Measurements from ENCODE around the gene RGS6. TPM values are rescaled to one million over a fixed set of nuclear protein-coding genes. Genes with fewer than 3 reads are reported as not detected.

RGS6 gene
- total RNA-seq, 1 donor from 2014 or later: 0.34 TPM

- H3K27ac Mint-ChIP-seq (ENCODE audit: unreplicated experiment): peak overlapping the region; percentile 15
- FAIRE-seq (no peak), DNase-seq (ENCODE audit: low read depth) (no peak)
- Histone ChIP-seq H3K9ac (ENCODE audit: low read length) (no peak overlapping the region), H4K20me1 (ENCODE audit: insufficient read depth, low read length) (no peaks in the 10 kb centered on the region), H3K27me3 (ENCODE audit: insufficient read depth, low read length) (peaks cover 3% of the 10 kb centered on the region), H3K4me2 (ENCODE audit: low read length) (no peak overlapping the region), H2AFZ (ENCODE audit: low read depth, low read length) (no peak overlapping the region), H3K79me2 (ENCODE audit: insufficient read depth, low read length) (no peaks in the 10 kb centered on the region), H3K9me3 (ENCODE audit: insufficient read depth, low read depth, low read length) (no peaks in the 10 kb centered on the region), H3K4me1 (ENCODE audit: insufficient read depth, low read length) (peaks cover 5% of the 10 kb centered on the region), H3K27ac (ENCODE audit: low read depth, low read length) (no peak overlapping the region), H3K4me3 (ENCODE audit: insufficient read depth, low read depth, low read length) (no peak overlapping the region), H3K36me3 (ENCODE audit: insufficient read depth, low read length) (no peaks in the 10 kb centered on the region)
- TF ChIP-seq CTCF (IDR thresholded peaks at IDR 0.05; ENCODE audit: insufficient read depth, low read depth, low read length): no peak
- no peak for TF ChIP-seq EZH2 (IDR thresholded peaks at IDR 0.05; ENCODE audit: insufficient read depth, low read length)
- H3K27me3 Mint-ChIP-seq (ENCODE audit: low read depth, unreplicated experiment): peaks cover 14% of the 10 kb centered on the region
- H3K4me3 Mint-ChIP-seq (ENCODE audit: unreplicated experiment): no peak overlapping the region
- no peaks in the 10 kb centered on the region for H3K9me3 Mint-ChIP-seq (ENCODE audit: unreplicated experiment)
- peaks cover 11% of the 10 kb centered on the region for H3K4me1 Mint-ChIP-seq (ENCODE audit: low read depth, unreplicated experiment)
- no peaks in the 10 kb centered on the region for H3K36me3 Mint-ChIP-seq (ENCODE audit: low read depth, unreplicated experiment)
These were observed 468.9 kb downstream of the RGS6 start for GRCh38 chr14:72401101-72401625.

GRCh38 chr14:72401632-72402376 is 469.6 kb downstream of the RGS6 start:
- peaks cover 5% of the 10 kb centered on the region for H3K4me1 ChIP-seq (ENCODE audit: insufficient read depth, low read length)
- H3K4me3 ChIP-seq (ENCODE audit: insufficient read depth, low read depth, low read length): no peak overlapping the region
- DNase-seq (ENCODE audit: low read depth) (no peak), FAIRE-seq (no peak)
- H3K4me2 ChIP-seq (ENCODE audit: low read length): no peak overlapping the region
- no peak overlapping the region for H3K9ac ChIP-seq (ENCODE audit: low read length)
- H3K27ac ChIP-seq (ENCODE audit: low read depth, low read length): no peak overlapping the region
- H3K36me3 ChIP-seq (ENCODE audit: insufficient read depth, low read length): no peaks in the 10 kb centered on the region
- no peaks in the 10 kb centered on the region for H3K36me3 Mint-ChIP-seq (ENCODE audit: low read depth, unreplicated experiment)
- H3K4me1 Mint-ChIP-seq (ENCODE audit: low read depth, unreplicated experiment): peaks cover 11% of the 10 kb centered on the region
- H3K9me3 Mint-ChIP-seq (ENCODE audit: unreplicated experiment): no peaks in the 10 kb centered on the region
- no peaks in the 10 kb centered on the region for H3K79me2 ChIP-seq (ENCODE audit: insufficient read depth, low read length)
- H3K27me3 ChIP-seq (ENCODE audit: insufficient read depth, low read length): peaks cover 3% of the 10 kb centered on the region
- H3K27ac Mint-ChIP-seq (ENCODE audit: unreplicated experiment): no peak overlapping the region
- H3K4me3 Mint-ChIP-seq (ENCODE audit: unreplicated experiment): no peak overlapping the region
- no peaks in the 10 kb centered on the region for H3K9me3 ChIP-seq (ENCODE audit: insufficient read depth, low read depth, low read length)
- no peaks in the 10 kb centered on the region for H4K20me1 ChIP-seq (ENCODE audit: insufficient read depth, low read length)
- no peak for TF ChIP-seq CTCF (IDR thresholded peaks at IDR 0.05; ENCODE audit: insufficient read depth, low read depth, low read length)
- no peak for TF ChIP-seq EZH2 (IDR thresholded peaks at IDR 0.05; ENCODE audit: insufficient read depth, low read length)
- H3K27me3 Mint-ChIP-seq (ENCODE audit: low read depth, unreplicated experiment): peaks cover 14% of the 10 kb centered on the region
- H2AFZ ChIP-seq (ENCODE audit: low read depth, low read length): no peak overlapping the region

- H3K27ac Mint-ChIP-seq (ENCODE audit: unreplicated experiment): no peak overlapping the region
- no peak overlapping the region for H3K27ac ChIP-seq (ENCODE audit: low read depth, low read length)
- peaks cover 14% of the 10 kb centered on the region for H3K27me3 Mint-ChIP-seq (ENCODE audit: low read depth, unreplicated experiment)
- no peaks in the 10 kb centered on the region for H4K20me1 ChIP-seq (ENCODE audit: insufficient read depth, low read length)
- no peak overlapping the region for H2AFZ ChIP-seq (ENCODE audit: low read depth, low read length)
- FAIRE-seq: no peak
- H3K9me3 ChIP-seq (ENCODE audit: insufficient read depth, low read depth, low read length): no peaks in the 10 kb centered on the region
- H3K4me1 ChIP-seq (ENCODE audit: insufficient read depth, low read length): peaks cover 5% of the 10 kb centered on the region
- H3K79me2 ChIP-seq (ENCODE audit: insufficient read depth, low read length): no peaks in the 10 kb centered on the region
- no peak for DNase-seq (ENCODE audit: low read depth)
- H3K9ac ChIP-seq (ENCODE audit: low read length): no peak overlapping the region
- no peak overlapping the region for H3K4me3 ChIP-seq (ENCODE audit: insufficient read depth, low read depth, low read length)
- H3K36me3 Mint-ChIP-seq (ENCODE audit: low read depth, unreplicated experiment): no peaks in the 10 kb centered on the region
- peaks cover 3% of the 10 kb centered on the region for H3K27me3 ChIP-seq (ENCODE audit: insufficient read depth, low read length)
- no peak overlapping the region for H3K4me2 ChIP-seq (ENCODE audit: low read length)
- no peaks in the 10 kb centered on the region for H3K36me3 ChIP-seq (ENCODE audit: insufficient read depth, low read length)
- H3K4me3 Mint-ChIP-seq (ENCODE audit: unreplicated experiment): no peak overlapping the region
- H3K9me3 Mint-ChIP-seq (ENCODE audit: unreplicated experiment): no peaks in the 10 kb centered on the region
- H3K4me1 Mint-ChIP-seq (ENCODE audit: low read depth, unreplicated experiment): peaks cover 11% of the 10 kb centered on the region
- TF ChIP-seq CTCF (IDR thresholded peaks at IDR 0.05; ENCODE audit: insufficient read depth, low read depth, low read length) (no peak), EZH2 (IDR thresholded peaks at IDR 0.05; ENCODE audit: insufficient read depth, low read length) (no peak)
These were observed 470.1 kb downstream of the RGS6 start for GRCh38 chr14:72402377-72402772.

Data from astrocyte (in vitro differentiated cells and primary cell).